GM19452 (cell line): ENCODE data around the gene SPATA20.

ENCODE experiments used
- ATAC-seq: cut with Tn5 transposase; IDR thresholded peaks from one replicate; pipeline ENCODE4 v1.9.1; 2021; ENCODE audit not compliant: unreplicated experiment

SPATA20 gene

DNA sequence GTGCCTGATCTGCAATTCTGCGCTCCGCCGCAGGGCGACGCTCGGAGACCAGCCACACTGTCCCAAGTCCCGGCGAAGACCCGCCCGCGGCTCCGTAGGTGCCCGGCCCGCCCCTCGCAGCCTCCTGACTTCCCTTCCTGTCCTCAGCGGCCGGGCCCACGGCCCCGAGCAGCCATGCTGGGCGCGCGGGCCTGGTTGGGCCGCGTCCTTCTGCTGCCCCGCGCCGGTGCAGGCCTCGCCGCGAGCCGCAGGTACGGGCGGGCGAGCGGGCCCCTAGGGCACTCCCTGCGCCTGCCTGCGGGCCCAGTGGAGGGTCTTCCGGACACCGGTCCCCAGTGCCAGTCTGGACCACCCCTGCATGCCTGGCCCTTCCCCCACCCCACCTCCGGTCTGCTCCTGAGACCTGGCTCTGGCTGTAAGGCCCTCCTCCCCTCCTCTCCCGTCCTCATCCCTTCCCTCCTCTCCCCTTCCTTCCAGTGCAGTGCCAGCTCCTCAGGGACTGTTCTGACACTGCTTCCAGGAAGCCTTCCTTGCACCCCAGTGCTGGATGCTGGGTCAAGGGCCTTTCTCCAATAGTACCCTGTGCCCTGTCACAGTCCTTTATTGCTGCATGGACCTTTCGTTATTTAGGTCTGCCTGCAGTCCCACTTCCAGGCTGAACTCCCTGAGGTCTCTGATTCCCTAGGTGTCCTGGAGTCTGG lies at the start of gene SPATA20:
TSS of gene SPATA20 (plus strand) at position 140 of the 701 bp plus-strand sequence. CDS start at position 175, 35 bp downstream.
- ATAC-seq: peak; percentile 72

DNA sequence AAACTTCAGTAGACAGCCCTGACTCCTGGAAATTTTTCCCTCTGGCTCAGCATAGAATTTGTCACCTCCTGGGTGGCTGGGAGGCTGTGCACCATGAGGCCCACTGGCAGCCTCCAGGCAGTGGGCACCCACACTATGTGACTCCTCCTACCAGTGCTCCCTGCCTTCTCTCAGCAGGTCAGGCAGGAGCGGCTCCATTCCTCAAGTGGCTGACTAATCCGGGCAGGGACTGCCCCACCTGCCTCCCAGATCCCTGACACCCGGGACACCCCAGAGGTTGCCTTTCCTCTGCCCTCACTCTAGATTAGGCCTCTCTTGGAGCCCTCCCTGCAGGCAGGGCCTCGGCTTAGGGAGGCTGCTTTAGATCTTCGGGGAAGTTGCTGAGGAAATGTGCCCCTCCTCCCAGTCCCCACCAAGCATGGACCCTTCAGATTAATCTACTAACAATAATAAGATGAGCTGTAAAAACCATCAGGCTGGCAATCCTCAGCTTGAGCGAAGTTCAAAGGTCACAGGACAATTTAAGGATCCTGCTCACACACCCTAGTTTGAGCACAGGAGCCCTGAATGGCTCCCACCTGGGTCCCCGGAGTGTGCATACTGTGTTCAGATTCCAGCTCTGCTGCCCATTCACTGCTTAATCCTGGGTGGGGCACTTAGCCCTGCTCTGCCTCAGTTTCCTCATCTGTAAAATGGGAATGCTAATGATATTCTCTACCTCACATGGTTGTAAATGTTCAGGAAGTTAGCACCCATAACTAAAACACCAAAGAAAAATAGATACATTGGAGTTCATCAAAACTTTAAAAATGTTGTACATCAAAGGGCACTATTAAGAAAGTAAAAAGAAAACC lies 48.7 kb upstream of the SPATA20 start:
- no peak for ATAC-seq

DNA sequence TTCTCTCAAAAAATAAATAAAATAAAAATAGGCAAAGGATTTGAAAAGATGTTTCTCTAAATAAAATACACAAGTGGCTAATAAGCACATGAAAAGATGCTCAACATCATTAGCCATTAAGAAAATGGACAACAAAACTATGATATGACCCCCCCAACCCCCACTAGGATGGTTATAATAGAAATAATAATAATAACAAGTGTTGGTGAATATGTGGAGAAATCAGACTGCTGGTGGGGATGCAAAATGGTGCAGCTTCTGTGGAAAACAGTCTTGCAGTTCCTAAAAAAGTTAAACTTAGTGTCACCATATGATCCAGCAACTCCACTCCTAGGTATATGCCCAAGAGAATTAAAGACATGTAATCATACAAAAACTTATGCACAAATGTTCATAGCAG lies 47.7 kb upstream of the SPATA20 start:
- no peak for ATAC-seq

DNA sequence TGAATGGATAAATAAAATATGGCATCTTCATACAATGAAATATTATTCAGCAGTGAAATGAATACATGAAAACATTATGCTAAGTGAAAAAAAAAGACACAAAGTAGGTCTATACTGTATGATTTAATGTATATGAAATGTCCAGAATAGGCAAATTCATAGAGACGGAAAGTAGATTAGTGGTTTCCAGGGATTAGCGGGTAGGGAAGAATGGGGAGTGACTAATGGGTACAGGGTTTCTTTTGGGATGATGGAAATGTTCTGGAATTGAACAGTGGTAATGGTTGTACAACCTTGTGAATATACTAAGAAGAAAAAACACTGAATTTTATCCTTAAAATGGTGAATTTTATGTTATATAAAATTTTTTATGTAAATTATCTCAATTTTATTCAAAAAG lies 47.3 kb upstream of the SPATA20 start:
- no peak for ATAC-seq

DNA sequence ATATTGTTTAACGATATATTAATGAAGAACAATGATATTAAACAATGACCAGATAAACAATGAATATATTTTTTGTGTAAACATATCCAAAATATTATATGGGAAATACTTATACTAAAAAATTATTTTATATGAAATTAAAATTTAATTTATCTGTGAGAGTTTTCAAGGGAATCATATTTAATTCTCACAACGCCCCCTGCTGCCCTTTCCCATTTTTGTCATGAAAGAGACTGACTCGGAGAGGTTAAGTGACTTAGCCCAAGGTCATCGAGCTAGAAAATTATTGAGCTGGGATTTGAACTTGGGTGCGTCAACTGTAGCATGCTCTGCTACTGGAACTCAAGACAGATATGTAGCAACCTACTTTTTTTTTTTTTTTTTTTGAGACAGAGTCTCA lies 45.9 kb upstream of the SPATA20 start:
- no peak for ATAC-seq

DNA sequence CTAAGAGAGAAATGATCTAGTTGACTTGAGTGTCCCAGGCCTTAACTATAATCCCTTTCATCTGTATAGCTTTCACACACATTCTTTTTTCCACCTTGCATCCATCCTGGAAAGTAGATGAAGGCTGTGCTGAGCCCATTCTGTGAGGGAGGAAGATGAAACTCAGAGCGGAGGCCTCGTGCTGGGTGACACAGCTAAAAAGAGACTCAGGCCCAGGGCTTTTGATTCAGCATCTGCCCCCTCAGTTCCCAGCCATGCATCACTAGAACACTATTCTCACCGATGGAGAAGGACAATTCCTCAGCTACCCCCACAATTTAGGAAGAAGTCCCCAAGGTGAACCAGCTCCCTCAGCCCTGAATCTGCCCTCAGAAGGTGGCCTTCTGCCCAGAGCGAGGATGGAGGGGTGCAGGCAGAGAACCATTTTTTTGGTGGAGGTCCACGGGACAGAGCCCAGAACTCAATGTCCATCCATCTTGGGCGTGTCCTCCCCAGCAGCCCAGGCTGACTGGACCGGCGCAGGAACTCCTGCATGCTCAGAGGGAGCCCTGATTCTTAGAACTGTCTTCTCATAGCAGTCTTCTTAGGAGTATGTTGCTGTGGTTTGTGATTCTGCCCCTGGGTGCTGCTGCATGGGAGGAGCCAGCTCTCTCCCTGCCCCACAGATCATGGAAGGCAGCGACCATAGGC lies 44.5 kb upstream of the SPATA20 start:
- no peak for ATAC-seq

DNA sequence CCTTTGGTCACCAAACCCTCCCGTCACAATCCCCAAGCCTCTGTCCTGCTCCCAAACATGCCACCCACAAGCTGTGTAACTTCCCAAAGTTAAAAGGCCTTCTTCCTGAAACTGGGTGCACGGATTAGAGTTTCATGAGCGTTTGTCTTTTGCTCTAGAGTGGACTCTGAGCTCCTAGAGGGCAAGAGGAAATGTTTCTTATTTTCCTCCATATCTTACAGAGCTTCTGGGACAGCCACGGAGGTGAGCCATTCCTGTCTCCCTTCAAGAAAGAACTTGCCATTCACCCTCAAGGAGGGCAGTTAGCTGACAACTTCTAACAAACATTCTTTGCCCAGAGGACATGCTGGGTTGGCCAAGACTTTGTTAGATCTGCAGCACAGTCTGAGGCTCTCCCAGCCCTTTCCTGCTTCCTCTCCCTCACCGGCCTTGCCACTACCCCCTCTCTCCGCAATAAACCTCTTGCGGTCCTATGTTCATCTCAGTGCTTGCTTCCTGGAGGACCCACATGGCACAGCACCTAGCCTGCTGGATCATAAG lies 41.3 kb upstream of the SPATA20 start:
- ATAC-seq: no peak

DNA sequence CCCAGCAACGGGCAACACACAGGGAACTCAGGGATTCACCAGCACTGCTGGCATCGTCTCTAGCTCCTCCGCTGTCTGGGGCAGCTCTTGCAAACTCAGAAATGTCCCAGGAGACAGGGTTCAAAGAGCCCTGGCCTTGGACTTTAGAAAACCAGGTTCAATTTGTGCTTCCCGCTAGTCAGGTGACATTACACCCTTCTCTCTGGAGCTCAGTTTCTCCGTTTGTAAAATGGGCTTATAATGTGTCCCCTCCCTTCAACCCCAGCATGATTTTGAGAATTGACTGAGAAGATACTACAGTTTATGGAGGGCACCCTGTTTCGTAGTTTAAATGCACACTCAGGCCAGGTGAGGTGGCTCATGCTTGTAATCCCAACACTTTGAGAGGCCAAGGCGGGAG lies 40.7 kb upstream of the SPATA20 start:
- ATAC-seq: no peak

DNA sequence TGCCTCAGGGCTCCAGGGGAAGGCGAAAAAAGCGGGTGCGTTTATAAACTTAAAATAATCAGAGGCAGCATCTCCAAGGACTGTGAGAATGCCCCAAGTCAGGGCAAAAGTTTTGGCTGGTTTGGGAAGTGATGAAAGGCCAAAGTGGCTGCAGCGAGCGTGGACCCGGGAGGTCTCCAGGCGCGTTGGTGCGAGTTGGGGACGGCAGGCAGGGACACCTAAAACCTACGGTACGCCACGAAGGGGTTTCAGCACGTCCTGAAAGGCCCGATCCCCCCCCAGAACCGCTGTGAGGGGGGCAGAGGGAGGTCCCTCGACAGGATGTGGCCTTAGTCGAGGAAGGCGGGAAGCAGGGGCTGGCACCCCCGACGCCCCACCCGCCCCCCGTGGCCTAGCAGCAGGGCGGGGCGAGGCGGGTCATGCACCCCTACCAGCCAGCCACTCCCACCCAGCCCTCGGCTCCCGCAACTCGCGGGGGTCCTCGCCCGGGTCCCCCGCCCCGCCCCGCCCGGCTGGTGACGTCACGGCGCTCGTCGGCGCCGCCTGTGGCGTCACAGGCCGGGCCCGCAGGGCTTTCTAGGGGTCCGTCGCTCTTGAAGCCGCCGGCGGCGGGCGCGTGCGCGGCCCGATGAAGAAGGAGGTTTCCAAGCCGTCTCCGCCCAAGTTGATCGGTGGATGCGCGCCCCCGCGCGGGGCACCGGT lies 39.0 kb upstream of the SPATA20 start, which contains the start of gene MYCBPAP:
TSS of gene MYCBPAP (plus strand) at position 569 of the 702 bp plus-strand sequence. CDS start 236 bp downstream, outside the sequence.
- peak; percentile 38 for ATAC-seq

DNA sequence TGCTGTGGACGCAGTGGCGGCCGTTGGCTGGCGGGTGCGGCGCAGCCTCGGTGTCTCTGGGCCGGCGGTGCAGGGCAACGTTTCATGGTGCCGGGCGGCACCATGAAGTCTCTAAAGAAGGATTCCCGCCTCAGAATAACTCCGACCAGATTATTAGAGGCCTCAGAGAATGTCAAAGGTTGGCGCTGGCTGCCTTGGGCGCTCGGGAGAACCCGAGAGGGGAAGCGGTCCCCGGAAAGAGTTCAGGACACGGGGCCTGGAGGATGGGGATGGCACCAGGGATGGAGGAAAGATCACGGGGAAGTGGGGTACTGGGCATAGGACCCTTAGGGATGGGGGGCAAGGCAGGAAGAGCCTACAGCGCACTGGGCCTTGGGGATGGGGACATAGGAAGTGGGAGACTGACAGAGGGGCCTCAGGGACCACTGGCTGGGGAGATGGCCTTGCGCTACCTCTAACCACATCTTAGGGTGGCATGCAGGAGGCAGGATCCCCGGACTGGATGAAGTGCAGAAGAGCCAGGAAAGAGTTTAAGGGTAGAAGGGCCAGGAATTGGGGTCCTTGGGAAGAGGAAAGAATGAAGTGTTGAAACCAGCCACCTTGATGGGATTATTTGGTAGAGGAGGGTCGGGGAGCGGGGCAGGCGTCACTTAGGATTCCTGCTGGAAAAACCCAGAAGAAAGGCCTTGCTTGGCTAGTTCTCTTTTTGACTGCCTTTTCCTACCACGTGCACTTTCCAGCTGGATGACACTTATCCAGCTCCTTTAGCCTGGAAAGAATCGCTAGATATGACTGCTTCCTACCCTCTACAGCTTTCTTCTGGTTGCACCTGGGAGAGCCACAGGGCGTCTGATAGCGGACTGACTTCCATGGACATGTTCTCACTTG lies 38.2 kb upstream of the SPATA20 start:
- no peak for ATAC-seq

DNA sequence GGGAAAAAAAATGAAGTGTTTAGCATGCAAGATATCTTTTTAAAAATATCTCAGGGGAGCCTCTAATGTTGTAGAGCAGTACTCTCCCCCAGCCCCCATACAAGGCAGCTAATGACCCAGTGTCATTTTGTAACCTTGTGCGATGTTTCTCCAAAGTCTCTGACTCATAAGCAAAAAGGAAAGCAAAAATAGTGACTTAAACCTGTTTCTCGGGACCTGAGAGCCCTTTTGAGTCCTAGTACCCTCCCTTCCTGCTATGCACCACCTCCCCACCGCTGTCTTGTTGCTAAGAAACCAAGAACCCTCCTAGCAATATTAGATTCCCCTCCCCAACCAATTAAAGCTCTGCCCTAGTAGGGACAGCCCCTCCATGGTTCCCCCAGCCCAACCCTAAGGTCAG lies 35.9 kb upstream of the SPATA20 start:
- peak; percentile 87 for ATAC-seq

DNA sequence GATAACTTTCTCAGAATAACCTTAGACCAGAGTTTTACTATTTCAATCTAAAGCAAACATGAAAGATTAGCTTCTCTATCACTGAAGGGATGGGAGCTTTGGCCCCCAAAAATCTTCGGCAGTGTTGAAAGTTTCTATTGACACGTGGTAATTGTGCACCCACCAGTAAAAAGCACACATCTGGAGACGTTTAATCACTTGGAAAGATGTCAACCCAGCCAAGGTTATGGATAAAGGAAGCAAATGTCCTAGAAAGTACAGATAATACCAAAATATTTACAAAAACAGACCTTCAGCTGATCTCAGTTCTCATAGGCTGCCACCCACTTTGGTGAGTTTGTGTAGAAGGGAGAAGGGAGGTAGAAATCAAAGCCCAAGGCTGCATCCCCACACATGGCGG lies 33.5 kb upstream of the SPATA20 start:
- ATAC-seq: no peak

DNA sequence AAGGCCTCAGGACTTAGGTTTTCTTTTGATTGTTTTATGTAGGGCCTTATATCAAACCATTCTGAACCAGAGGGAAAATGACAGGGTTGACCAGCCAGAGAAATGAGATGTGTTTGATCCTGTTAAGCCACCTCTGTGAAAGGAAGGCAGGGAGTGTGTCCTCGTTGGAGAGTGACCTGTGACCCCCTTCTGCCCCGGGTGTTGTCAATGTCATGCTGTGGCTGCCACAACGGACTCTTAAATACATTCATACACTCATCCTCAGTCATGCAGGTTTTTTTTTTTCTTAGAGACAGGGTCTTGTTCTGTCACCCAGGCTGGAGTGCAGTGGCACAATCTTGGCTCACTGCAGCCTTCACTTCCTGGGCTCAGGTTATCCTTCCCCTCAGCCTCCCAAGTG lies 32.6 kb upstream of the SPATA20 start:
- no peak for ATAC-seq

DNA sequence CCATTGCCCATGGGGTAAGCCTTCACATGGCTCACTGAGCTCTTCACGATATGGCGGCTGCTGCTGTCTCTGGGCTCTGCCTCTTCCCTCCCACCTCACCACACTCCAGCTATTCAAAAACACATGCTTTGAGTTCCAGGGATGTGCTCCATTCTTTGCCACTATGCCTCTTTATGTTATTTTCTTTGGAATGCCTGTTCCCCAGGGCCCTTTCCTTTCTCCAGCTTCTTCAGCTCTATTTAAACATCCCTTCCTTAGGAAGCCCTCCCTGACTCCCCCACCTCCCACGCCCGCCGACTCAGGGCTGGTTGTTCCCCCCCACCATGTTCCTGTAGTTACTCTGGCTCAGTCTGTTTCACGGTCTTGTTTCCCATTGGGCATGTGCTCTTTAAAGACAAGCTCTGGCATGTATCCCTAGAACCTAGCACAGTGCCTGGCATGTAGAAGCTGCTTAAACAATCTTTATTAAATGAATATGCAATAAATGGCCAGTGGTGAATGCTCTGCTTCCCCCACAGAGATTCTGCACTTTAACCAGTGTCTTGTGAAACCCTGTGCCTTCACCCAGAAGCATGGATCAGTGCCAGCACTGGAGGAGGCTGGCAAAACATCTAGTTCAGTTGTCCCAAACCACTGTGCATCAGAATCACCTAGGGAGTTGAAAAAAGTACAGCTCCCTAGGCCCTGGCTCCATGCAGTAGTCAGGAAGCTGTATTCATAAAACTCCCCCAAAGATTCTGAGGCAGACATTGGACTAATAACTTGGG lies 31.9 kb upstream of the SPATA20 start:
- ATAC-seq: no peak

DNA sequence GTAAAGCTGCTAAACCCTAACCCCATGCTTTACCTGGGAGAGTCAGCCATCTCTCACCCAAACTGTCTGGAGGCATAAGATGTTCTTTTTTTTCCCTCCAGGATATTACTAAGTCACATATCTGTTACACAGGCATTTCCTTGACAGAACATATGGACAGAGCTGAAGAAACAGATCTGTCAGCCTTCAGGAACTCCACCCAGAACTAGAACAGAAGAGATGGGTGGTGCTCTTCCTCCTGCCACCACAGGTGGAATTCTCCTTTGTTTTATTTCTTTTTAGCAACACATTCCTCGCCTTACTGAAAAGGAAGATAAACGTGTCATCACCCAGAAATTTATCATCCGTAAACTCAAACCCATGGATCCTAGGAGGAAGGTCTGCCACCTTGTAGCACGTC lies 30.0 kb upstream of the SPATA20 start:
- ATAC-seq: no peak

DNA sequence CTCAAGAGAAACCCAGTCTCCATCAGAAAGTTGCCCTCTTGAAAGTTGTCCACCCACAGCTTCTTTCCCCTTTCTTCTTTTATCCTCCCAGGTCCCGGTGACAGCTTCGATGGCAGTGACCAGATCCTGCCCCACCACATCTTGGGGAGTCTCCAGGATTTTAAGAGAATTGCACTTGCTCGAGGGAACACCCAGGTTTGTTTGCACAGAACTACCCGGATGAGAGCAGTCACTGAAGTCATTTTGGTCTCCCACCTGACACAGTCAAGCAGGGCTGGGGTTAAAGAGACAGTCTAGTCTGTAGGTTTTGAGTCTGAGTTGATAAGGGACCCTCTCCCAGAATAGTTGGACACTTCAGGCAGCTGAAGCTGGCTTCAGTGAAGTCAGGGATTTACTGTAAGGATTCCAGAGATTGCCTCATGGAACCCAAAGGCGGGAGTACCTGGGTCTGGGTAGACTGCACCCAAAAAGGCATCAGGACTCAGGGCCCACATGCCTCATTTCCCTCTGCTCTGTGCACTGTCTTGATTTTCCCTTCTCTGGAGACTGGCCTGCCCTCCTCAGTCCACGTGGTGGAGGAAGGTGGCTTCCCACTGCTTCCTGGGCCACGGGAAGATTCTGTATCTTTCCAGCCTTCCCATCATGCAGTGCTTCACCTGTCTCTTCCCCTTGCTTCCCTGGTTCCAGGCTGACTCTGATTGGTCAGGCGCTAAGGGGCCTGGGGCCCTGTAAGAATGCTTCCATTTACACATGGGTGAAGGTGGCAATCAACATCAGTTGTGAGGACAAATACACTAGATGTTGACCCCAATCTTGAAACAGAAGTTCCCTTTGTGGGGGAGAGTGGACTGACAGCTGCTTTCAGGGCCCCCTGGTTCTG lies 29.2 kb upstream of the SPATA20 start:
- ATAC-seq: no peak

DNA sequence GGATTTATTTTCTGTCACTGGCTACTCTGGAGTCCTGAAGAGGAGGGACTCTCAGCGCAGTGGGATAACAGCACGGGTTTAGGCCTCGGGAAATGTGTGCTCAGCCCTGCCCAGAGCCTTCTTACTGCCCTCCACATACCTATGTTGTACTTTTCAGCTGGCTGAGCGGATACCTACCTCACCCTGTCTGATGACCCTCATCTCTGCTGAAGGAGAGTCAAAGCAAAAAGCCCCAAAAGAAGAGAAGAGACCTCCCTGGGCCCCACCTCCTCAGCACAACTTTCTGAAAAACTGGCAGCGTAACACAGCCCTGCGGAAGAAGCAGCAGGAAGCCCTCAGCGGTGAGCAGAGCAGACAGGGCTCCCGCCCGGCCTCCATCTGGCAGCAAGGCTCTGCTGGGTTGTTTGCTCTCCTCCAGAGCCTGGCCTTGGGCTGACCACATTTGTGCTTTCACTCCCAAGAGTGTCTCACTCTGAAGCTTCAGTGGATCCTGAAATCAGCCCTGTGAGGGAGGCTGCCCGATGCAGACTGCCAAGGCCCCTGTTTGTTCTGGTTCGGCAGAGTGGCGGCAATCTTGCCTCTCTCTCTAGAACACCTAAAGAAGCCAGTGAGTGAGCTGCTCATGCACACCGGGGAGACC lies 28.5 kb upstream of the SPATA20 start:
- ATAC-seq: no peak
